HG03039 (cell line): ENCODE data around the gene PCDH1.

ENCODE experiments used
- ATAC-seq: cut with Tn5 transposase; IDR thresholded peaks from one replicate; pipeline ENCODE4 v1.9.1; 2021; ENCODE audit warnings: mild to moderate bottlenecking, moderate library complexity; ENCODE audit not compliant: unreplicated experiment

Gene PCDH1

GRCh38 chr5:141875022-141875740, 3.0 kb downstream of the PCDH1 start:
- ATAC-seq = no peak

DNA sequence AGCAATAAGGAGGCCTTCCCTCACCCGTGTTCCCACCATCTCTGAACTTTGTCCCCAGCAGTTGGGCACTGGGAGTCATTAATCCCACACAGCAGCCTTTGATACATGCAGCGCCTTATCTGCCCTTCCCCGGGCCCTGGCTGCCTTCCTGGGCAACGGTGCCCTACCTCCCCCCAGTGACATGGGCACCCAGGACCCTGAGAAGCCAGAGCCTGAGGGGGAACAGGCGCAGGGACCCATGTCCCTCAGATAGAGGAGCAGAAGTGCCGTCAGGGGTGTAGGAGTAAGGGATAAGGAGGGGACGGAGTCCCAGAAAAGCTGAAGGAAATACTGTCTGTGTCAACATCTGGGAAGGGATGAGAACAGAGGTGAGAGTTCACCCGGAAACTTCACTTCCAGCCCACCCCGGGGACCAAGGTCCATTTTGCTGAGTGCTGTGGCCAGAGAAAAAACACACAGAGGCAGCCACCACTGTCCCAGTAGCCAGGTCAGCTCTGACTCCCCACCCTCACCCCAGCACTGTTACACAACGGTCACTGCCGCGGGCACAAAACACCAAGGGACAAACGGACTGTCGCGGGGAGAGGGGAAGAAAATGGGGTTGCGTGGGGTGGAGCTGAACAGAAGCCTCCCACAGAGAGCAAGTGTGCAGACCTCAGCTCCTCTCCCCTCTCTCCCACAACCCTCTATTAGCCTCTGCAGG, 3.8 kb downstream of the PCDH1 start:
- no peak for ATAC-seq

DNA sequence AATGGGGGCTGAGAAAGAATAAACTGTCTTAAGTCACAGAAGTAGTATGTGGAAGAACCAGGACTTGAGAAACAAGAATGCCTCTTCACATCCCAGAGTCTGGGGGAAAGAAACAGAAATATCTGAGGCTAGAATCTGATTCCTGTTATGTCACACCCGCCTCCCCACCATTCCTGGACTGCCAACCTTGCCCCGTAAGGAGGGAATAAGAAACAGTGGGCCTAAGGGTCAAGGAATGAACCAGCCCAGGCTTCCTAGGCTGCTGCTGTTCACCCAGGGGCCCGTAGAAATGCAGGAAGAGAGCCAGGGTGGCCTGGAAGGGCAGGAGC, 4.3 kb downstream of the PCDH1 start:
- no peak for ATAC-seq

- ATAC-seq = no peak
Observed at GRCh38 chr5:141872496-141873356, 5.5 kb downstream of the PCDH1 start.

DNA sequence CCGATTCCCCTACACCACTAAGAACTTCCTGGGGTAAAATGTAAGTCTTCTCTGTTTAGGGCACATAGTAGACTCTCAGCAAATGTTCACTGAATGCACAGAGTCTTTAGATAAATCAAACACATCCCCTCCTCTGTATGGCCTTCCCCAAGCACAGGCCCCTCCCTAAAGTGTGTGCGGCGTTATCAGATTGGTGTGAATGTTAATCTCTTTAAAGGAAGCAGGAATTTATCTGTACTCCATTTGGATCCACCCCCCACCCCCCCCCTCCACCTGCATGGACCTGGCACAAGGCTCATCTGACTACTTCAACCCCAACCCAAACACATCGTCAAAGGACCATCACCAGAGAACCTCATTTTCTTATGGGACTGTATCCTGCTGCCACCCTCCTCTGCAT, 6.3 kb downstream of the PCDH1 start:
- ATAC-seq = no peak

GRCh38 chr5:141870871-141871270, 7.3 kb downstream of the PCDH1 start:
- no peak for ATAC-seq

DNA sequence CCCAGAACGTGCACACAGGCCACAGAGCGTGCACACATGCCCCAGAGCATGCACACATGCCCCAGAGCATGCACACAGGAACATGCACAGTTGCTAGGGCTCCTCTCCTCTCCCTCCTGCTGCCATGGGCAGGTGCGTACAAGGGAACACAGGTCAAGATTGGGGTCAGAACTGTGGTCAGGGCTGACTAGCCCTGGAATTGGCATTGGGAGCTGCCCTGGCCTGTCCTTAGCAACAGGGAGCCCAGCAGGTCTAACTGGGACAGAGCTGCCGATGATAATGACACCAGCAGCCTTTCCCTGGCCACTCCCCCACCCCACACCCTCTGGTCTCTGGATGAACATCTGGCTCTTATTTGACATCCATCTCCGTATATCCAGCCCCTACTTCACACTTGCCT, 8.0 kb downstream of the PCDH1 start:
- no peak for ATAC-seq

DNA sequence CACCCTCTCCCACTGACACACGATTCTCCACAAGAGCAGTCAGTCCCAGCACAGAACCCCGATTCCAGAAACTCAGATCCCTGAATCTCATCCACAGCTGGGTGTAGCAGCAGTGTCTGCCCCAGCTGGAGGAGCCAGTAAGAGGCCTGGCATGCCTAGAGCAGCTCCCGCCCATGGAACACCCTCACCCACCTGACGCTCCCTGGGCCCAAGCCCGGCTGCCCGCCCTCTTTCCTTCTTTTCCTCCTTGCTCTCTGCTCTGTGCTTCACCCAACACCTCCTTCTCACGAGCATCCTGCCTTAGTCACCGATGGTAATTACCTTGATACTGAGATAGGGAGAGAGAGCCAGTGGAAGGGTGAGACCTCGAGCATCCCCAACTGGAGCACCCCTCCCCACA, 8.7 kb downstream of the PCDH1 start:
- ATAC-seq = no peak

DNA sequence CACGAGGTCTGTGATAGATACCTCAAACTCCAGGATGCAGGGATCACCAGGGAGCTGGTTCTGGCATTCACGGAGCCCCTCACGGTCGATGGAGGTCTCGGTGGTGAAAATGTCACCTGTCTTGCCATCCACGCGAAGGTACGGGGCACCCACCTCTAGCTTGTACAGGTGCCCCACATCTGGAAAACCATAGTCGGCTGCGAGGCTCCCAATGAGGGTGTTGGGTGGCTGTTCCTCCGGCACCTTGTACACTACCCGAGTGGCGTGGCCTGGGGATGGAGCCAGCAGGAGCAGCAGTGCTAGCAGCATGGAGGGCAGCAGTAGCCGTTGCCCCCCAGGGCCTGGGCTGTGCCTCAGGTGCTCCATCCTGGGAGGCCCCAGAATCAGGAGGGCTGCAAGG, 9.2 kb downstream of the PCDH1 start:
- no peak for ATAC-seq

GRCh38 chr5:141868541-141868940, 9.7 kb downstream of the PCDH1 start:
- ATAC-seq = no peak

- no peak for ATAC-seq
Observed at GRCh38 chr5:141867651-141868050, 10.6 kb downstream of the PCDH1 start.

DNA sequence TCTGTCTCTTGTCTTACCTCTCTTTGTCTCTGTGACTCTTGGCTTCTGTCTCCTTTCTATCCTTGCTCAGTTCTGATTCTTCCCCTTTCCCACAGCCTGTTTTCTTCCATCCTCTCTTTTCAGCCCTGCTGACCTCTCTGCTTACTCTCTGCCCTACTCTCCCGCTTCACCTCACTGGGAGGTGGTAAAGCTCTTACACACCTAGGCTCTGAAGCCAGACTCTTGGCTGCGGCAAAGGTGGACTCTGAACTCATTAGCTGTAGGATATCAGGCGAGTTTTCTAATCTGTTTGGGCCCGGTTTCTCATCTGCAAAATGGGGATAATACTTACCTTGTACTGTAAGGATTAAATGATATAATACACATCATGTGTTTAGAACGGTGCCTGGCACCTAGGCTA, 11.1 kb downstream of the PCDH1 start:
- ATAC-seq = no peak

DNA sequence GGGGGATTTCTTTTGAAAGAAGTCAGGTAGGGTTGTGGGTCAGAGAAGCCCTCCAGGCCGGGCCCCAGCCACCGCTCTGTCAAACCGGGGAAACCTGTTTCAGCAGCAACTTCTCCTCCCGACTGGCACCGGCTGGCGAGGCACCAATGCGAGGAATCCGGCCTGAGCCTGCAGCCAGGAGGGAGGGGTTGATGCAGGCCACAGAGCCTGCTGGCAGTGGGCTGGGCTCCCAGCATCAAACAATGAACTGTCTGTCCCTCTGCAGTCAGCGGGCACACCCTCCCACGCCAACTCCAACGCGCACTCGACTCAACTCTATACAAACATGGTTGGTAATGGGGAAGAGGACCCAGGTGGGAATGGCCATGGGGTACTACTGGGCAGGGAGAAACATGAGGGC, 12.1 kb downstream of the PCDH1 start:
- ATAC-seq = no peak

DNA sequence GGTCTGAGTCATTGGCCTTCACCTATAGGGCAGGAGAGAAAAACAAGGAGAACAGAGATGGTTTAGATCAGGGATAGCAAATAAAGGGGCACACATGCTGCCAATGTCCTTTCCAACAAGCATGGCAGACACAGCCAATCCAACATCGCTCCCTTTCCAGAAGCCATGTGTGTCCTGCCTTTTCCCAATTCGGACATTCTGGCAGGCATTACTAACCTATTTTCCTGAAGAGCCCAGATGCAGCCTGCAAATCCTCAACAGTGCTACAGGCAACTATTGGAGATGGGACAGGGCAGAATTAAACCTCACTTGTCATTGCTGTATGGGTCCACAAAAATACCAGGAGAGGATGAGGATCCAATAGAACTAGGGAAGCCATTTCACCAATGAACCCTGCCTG, 12.8 kb downstream of the PCDH1 start:
- no peak for ATAC-seq

DNA sequence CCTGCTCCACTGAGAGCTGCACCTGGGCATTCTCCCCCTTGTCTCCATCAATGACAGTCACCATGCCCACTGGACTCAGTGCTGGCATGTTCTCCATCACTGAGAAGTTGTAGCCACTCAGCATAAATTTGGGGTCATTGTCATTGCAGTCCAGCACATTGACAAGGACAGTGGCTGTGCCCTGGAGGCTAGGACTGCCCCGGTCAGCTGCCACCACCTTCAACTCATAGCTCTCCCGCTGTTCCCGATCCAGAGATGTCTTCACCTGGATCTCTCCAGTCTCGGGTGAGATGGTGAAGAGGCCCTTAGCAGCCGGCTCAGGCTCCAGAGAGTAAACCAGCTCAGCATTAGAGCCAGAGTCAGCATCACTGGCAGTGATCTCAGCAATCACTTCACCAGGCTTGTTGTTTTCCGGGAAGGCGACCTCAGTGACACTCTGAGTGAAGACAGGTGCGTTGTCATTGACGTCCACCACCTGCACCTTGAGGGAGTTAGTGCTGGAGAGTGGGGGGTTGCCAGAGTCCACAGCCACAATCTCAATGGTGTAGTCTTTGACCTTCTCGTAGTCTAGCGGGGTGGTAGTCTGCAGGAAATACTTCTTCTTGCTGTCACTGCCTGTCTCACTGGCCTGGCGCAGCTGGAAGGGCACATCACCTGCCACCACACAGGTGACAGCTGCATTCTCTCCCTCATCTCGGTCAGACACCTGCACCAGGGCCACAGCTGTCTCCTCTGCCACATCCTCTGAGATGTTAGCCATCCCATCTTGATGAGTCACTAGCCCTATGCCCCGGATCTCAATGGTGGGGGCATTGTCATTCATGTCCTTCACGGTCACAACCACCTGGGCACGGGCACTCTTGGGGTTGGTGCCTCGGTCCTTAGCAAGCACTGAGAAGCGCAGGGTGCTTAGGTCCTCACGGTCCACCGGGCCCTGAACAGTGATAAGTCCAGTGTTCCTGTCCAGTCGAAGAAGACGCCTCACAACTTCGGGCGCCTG, 13.5 kb downstream of the PCDH1 start:
- no peak for ATAC-seq

DNA sequence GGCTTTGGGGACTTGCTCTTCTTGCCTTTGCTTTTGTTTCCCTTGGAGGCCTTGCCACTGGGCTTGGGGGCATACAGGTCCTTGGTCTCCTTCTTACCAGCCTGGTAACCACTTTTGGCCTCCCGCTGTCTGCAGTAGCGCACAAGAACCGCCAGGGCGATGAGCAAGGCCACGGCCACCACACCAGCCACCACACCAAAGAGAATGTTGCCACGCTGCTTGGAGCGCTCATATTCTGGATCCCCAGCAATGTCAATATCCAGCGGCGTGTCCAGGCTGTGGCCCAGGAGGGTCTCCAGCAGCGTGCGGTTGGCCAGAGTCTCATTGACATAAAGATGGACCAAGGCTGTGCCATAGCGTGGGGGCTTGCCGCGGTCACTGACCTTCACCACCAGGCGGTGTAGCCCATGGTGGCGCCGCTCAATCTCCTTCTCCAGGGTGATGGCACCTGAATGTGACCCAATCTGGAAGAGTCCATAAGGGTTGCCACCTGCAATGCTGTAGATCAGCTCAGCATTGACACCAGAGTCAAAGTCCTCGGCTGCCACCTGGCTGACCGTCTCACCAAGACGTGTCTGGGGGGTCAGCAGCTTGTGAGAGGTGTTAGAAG, 14.5 kb downstream of the PCDH1 start:
- ATAC-seq = no peak

GRCh38 chr5:141862936-141863543, 15.2 kb downstream of the PCDH1 start:
- ATAC-seq = no peak

DNA sequence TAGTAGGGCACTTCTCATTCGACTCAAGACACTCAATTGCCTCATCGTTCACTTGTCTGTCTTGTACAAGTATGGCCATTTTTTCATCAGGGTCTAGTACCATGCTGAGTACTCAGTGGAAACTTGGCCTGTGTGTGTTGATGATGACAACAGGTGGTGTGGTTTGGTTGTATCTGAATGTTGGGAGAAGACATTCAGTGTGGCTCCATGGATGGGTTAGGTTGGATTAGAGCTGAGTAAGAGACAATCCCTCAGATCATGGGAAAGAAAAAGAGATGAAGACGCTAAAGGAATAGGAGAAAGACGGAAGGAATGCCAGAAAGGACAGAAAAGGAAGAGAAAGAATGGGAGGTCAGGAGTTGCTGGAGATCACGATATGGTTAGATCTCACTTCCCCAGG, 17.0 kb downstream of the PCDH1 start:
- ATAC-seq = no peak

GRCh38 chr5:141858079-141858765, 20.0 kb downstream of the PCDH1 start:
- ATAC-seq = no peak
